OCI-LY7 (cell line): ENCODE results near the gene TNS1. TPM values are rescaled to one million over a fixed set of nuclear protein-coding genes. Genes with fewer than 3 reads are reported as not detected.

Experiments
- BruUV-seq: library from RNA; stranded (reverse); fragments of 400-500 nt; replicated peaks from 2 replicates; lab custom pipeline; 2021; lab: Mats Ljungman, UMichigan
- CTCF ChIA-PET: fragments of 300-600 bp; sonication (Branson Sonifier 250); formaldehyde crosslinking; loops from one replicate; lab custom pipeline; 2022; ENCODE audit warnings: antibody characterized with exemption; ENCODE audit not compliant: unreplicated experiment; lab: Charles Lee
- POLR2A ChIA-PET: fragments of 300-600 bp; sonication (Branson Sonifier 250); formaldehyde crosslinking; loops from one replicate; lab custom pipeline; 2022; ENCODE audit warnings: antibody characterized with exemption; lab: Charles Lee
- DNase-seq: peaks from one replicate; pipeline ENCODE4 v3.0.0-alpha.2; 2015; ENCODE audit warnings: low spot score
- H2AFZ ChIP-seq: fragments of 200-600 bp; sonication (generic), shearing (Covaris generic); 2 replicates; pipeline ENCODE4 v1.6.1; 2014; ENCODE audit warnings: mild to moderate bottlenecking, antibody characterized with exemption, low read length, moderate library complexity
- H3K27ac ChIP-seq: fragments of 200-600 bp; sonication (generic); 2 replicates; pipeline ENCODE4 v1.5.1; 2014; ENCODE audit warnings: mixed run types, low read depth, mild to moderate bottlenecking, moderate library complexity, low read length, inconsistent platforms; ENCODE audit not compliant: poor library complexity, severe bottlenecking
- H3K36me3 ChIP-seq: fragments of 200-600 bp; sonication (generic); 2 replicates; pipeline ENCODE4 v1.6.1; 2014; ENCODE audit warnings: mild to moderate bottlenecking, antibody characterized with exemption, low read length, moderate library complexity, mixed read lengths; ENCODE audit not compliant: insufficient read depth
- H3K4me1 ChIP-seq: fragments of 200-600 bp; sonication (generic); 2 replicates; pipeline ENCODE4 v1.5.1; 2014; ENCODE audit warnings: mild to moderate bottlenecking, low read length; ENCODE audit not compliant: insufficient read depth, poor library complexity, severe bottlenecking
- H3K4me2 ChIP-seq: fragments of 200-600 bp; sonication (generic); 2 replicates; pipeline ENCODE4 v1.6.1; 2014; ENCODE audit warnings: mild to moderate bottlenecking, low read length
- H3K4me3 ChIP-seq: fragments of 200-600 bp; sonication (generic); 2 replicates; pipeline ENCODE4 v1.5.1; 2014; ENCODE audit warnings: mild to moderate bottlenecking, low read depth, low read length; ENCODE audit not compliant: poor library complexity, severe bottlenecking
- H3K79me2 ChIP-seq: fragments of 200-600 bp; sonication (generic); 2 replicates; pipeline ENCODE4 v1.6.1; 2016; ENCODE audit warnings: low read depth, mild to moderate bottlenecking, low read length, moderate library complexity, mixed read lengths; ENCODE audit not compliant: insufficient read depth
- H3K9me2 ChIP-seq: fragments of 200-600 bp; sonication (generic); 2 replicates; pipeline ENCODE4 v1.6.1; 2016; ENCODE audit warnings: mild to moderate bottlenecking, low read length, mixed read lengths; ENCODE audit not compliant: insufficient read depth
- H3K9me3 ChIP-seq: fragments of 200-600 bp; sonication (generic); 2 replicates; pipeline ENCODE4 v1.6.1; 2014; ENCODE audit warnings: mild to moderate bottlenecking, mixed run types, low read length, mixed read lengths
- H4K20me1 ChIP-seq: fragments of 200-600 bp; sonication (generic); 2 replicates; pipeline ENCODE4 v1.6.1; 2014; ENCODE audit warnings: mild to moderate bottlenecking, antibody characterized with exemption, low read length, moderate library complexity, mixed read lengths; ENCODE audit not compliant: insufficient read depth
- CTCF ChIP-seq: fragments of 200-600 bp; sonication (generic); conservative IDR thresholded peaks from 2 replicates; pipeline ENCODE4 v1.5.1; 2014; ENCODE audit warnings: mild to moderate bottlenecking, antibody characterized with exemption, low read length, moderate library complexity, mixed read lengths
- EZH2phosphoT487 ChIP-seq: fragments of 200-600 bp; sonication (generic); IDR thresholded peaks from 2 replicates; pipeline ENCODE4 v1.6.1; 2018; ENCODE audit warnings: low read depth, borderline replicate concordance, mild to moderate bottlenecking, mixed run types, antibody characterized with exemption, low read length, moderate library complexity, mixed read lengths
- intact Hi-C: fragments of 100-400 bp; cut with micrococcal nuclease; formaldehyde crosslinking; loops from one replicate; pipeline ENCODE4 v1.10.0; 2022; ENCODE audit not compliant: unreplicated experiment
- total RNA-seq, 2 experiments: library from RNA; depleted of rRNA in 1 of 2; stranded (reverse); fragments of >200 nt in 1 of 2; shearing (Covaris generic) in 1 of 2; gene quantifications; 2 replicates each; pipeline ENCODE4 v1.2.3, GENCODE V29; 2014 to 2022

Gene TNS1
- total RNA-seq, 2 experiments from 2014 or later: not detected

- no peak overlapping the region for H3K4me3 ChIP-seq
- H3K4me2 ChIP-seq: no peak overlapping the region
- DNase-seq: no peak
- H4K20me1 ChIP-seq: no peaks in the 10 kb centered on the region
- ChIA-PET POLR2A (no interaction called here), CTCF (no interaction called here)
- TF ChIP-seq EZH2phosphoT487: no peak
- TF ChIP-seq CTCF: no peak
- no peaks in the 10 kb centered on the region for H3K79me2 ChIP-seq
- intact Hi-C loops: no loop called here
- H3K36me3 ChIP-seq: no peaks in the 10 kb centered on the region
- H3K27ac ChIP-seq: no peak overlapping the region
- H3K9me3 ChIP-seq: no peaks in the 10 kb centered on the region
- BruUV-seq: no TSS peak
- no peaks in the 10 kb centered on the region for H3K9me2 ChIP-seq
- no peaks in the 10 kb centered on the region for H3K4me1 ChIP-seq
- no peak overlapping the region for H2AFZ ChIP-seq
These were observed 145.9 kb downstream of the TNS1 start for GRCh38 chr2:217856871-217857270.

- DNase-seq: no peak
- ChIA-PET POLR2A (no interaction called here), CTCF (no interaction called here)
- H3K4me2 ChIP-seq: no peak overlapping the region
- H3K9me3 ChIP-seq: no peaks in the 10 kb centered on the region
- no TSS peak for BruUV-seq
- TF ChIP-seq EZH2phosphoT487 (no peak), CTCF (no peak)
- no peaks in the 10 kb centered on the region for H3K79me2 ChIP-seq
- H3K27ac ChIP-seq: no peak overlapping the region
- no peak overlapping the region for H3K4me3 ChIP-seq
- no peaks in the 10 kb centered on the region for H4K20me1 ChIP-seq
- H3K4me1 ChIP-seq: no peaks in the 10 kb centered on the region
- intact Hi-C loops: no loop called here
- H2AFZ ChIP-seq: no peak overlapping the region
- no peaks in the 10 kb centered on the region for H3K9me2 ChIP-seq
- H3K36me3 ChIP-seq: no peaks in the 10 kb centered on the region
These were observed 146.6 kb downstream of the TNS1 start for GRCh38 chr2:217856159-217856558.

- no peaks in the 10 kb centered on the region for H3K36me3 ChIP-seq
- intact Hi-C loops: no loop called here
- no peak overlapping the region for H3K4me2 ChIP-seq
- no TSS peak for BruUV-seq
- H3K9me3 ChIP-seq: no peaks in the 10 kb centered on the region
- TF ChIP-seq CTCF: no peak
- no peak for TF ChIP-seq EZH2phosphoT487
- H4K20me1 ChIP-seq: no peaks in the 10 kb centered on the region
- no peak overlapping the region for H2AFZ ChIP-seq
- H3K27ac ChIP-seq: no peak overlapping the region
- H3K4me3 ChIP-seq: no peak overlapping the region
- no peak for DNase-seq
- H3K9me2 ChIP-seq: no peaks in the 10 kb centered on the region
- H3K4me1 ChIP-seq: no peaks in the 10 kb centered on the region
- ChIA-PET POLR2A (interaction anchor here (0.6 kb wide), 1 partner anchor 78 kb away, joined by 3 read pairs; no protein-coding TSS in a partner anchor), CTCF (no interaction called here)
- H3K79me2 ChIP-seq: no peaks in the 10 kb centered on the region
These were observed 147.9 kb downstream of the TNS1 start for GRCh38 chr2:217854684-217855420.
